CD4-positive, alpha-beta T cell treated with Interleukin-17A for 4 hours (primary cell): Measurements from ENCODE around the gene ZYG11B.
"Not testable (repeated sequence)": the region's sequence is repeated elsewhere in the genome, so short reads cannot be mapped to it uniquely, and the experiment has no call there.

Experiments used
- DNase-seq: peaks from one replicate; pipeline ENCODE4 v3.0.0-alpha.2; 2020; ENCODE audit warnings: mixed read lengths

Gene ZYG11B

DNA sequence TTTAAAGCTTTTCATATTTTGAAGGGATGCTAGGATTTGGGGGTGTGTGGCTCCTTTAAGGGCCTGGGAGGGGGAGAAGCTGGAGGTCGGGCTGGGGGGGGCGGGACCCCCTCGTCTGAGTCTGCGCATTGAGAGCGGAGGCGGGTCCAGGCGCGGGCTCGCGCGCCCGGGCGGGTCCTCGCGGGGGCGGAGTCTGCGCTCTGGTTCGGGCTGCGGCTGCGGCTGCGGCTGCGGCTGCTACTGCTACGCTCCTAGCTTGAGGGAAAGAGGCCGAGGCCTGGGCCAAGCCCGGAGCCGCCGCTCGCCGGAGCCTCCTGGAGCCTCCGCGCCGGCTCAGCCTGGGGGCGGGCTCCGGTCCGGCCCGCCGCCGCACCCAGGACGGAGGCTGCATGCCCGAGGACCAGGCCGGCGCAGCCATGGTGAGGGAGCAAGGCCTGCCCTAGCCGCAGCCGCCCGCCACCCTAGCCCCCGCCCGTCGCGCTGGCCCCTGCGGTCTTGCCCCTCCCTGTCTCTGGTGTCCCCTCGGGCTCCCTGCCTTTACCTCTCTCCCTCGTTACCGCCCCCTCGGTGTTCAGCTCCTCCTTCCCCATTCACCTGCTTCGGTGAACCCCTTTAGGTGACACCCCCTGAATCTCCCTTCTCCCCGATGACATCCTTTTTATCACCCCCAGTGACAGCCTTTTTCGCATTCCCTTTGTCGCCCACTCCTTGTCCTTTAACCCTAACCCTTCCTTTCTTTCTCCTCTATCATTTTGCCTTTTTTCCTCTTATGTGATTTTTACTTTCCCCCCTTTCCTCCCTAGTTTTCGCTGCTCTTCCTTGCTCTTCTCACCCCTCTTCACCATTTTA is at the start of gene ZYG11B:
Gene ZYG11B, plus strand, starts transcription at position 189 of the 849 bp plus-strand sequence. Its CDS starts 201 bp downstream, at position 390.
- peak; percentile 95 for DNase-seq

DNA sequence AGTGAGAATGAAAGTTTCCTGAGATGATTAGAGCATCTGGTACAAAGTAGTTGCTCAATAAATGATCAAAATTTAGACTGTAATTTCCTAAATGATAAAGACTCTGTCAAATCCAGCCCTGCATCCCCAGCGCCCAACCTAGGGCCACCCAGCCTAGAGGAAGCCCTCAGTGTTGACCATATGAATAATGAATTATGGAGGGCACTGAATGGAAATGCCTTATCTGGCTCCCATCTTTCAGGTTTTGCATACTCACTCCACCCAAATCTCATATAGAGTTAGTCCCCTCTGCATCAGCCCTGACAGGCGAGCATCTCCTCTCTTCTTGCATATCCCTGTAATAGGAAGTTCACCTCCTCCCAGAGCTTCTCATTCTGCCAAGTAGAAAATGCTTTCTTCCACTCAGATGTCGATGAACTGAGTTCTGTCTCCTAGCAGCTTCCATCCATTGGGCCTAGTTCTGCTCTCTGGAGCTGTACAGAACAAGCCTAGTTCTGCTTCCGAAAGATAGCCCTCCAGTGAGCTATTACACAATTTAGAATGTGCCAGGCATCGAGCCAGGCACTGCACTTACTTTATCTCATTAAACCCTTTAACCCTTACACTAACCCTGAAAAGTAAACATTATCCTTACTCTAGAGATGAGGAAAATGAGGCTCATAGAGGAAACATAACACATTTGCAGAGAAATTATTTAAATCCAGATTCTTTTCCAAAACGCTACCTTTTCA is 49.0 kb upstream of the ZYG11B start:
- no peak for DNase-seq

DNA sequence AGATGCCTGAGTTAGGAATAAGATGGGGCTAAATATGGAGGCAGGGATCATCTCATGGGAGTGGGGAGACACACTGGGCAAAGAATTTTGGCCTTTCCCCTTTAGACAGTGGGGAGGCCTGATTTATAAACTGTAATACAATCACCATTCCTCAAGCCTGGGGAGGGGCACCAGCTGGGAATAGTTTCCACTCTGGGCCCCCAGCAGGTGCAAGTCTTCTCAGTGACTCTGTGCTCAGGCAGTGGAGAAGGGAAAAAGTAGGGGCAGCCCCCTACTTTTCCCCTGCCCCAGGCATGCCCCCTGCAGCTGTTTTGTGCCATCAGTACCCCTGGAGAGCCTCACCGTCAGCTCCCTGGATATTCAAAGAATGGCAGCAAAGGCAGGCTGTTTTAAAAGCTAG is 47.2 kb upstream of the ZYG11B start:
- no peak for DNase-seq

DNA sequence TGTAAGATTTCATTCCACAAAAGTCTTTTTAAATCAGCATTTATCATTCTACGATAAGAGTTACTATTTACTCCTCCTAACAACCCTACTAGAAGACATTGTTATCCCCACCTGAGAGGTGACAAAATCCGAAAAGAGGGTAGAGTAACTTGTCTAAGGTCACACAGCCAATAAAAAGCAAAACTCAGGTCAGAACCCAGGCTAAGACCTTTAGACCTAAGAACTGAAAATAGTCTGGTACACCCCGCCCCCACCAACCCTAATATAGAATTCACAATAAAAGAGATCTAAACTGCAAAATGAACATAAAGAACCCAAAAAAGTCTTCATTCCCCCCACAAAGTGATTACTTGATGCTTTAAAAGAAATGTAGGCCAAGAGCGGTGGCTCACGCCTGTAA is 46.8 kb upstream of the ZYG11B start:
- DNase-seq, result no peak

DNA sequence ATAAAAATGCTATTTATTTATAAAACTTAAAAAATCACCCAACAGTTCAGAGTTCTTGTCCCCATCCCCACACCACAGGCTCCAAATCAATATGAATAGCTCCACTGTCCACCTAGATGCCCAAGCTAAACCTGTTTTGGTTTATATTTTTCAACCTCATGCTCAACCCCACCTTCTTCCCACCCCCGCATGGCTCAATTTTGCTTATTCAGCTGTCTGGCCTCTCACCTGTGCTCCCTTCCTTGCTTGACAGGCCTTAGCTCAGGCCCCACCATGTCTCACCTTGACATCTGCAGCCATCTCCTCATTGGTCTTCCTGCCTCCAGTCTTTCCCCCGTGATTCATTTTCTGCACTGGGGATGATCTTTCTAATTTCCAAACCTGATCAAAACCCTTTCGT is 45.9 kb upstream of the ZYG11B start:
- no peak for DNase-seq

DNA sequence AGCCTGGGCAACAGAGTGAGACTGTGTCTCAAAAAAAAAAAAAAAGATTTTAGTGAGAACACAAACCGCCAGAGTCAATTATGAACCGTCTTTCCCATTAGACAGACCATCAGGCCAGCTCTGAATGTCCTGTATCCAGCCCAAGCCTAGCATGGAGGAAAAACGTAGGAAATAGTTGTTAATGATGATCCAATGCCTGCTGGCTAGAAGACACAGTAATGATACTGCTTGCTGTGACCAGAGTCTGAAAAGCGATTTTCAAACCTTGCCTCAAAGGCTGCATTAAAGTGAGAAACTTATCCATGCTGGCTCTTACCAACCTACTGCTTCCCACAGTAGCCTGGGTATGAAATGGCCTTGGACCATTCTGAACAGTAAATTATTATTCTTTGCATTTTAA is 45.1 kb upstream of the ZYG11B start:
- no peak for DNase-seq

DNA sequence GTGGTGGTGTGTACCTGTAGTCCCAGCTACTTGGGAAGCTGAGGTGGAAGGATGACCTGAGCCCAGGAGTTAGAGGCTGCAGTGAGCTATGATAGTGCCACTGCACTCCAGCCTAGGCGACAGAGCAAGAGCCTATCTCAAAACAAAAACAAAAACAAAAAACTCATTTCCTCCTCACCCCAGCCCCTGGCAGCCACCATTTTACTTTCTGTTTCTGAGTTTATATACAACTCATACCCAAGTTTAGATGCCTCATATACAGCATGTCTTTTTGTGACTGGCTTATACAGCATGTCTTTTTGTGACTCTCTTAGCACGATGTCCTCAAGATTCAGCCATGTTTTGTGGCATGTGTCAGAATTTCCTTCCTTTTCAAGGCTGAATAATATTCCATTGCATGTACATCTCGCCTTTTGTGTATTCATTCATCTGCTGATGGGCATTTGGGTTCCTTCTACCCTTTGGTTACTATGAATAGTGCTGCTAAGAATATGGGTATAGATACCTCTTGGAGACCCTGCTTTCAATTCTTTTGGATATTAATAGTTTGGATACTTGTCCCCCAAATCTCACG is 42.8 kb upstream of the ZYG11B start:
- DNase-seq, result no peak

DNA sequence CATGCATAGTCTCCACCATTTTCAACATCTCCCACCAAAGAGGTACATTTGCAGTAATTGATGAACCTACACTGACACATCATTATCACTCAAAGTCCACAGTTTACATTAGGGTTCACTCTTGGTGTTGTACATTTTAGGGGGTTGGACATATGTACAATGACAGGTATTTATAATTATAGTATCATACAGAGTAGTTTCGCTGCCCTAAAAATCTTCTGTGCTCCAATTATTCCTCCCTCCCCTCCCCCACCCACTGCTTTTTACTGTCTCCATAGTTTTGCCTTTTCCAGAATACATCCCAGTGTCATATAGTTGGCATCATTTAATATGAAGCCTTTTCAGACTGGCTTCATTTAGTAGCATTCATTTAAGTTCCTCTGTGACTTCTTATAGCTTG is 41.7 kb upstream of the ZYG11B start:
- no peak for DNase-seq

DNA sequence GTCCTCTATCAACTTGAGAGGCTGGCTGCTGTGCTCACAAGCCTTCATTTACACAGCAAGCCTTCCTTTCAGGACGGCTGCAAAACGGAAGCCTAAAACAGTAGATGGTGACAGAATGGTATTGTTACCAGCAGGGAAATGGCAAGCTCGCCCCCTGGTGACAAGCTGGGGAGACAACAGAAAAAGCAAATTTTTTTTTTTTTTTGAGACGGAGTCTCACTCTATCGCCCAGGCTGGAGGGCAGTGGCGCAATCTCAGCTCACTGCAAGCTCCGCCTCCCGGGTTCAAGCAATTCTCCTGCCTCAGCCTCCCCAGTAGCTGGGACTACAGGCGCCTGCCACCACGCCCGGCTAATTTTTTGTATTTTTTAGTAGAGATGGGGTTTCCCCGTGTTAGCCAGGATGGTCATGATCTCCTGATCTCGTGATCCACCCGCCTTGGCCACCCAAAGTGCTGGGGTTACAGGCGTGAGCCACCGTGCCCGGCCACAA is 39.9 kb upstream of the ZYG11B start:
- DNase-seq, result peak; percentile 86

DNA sequence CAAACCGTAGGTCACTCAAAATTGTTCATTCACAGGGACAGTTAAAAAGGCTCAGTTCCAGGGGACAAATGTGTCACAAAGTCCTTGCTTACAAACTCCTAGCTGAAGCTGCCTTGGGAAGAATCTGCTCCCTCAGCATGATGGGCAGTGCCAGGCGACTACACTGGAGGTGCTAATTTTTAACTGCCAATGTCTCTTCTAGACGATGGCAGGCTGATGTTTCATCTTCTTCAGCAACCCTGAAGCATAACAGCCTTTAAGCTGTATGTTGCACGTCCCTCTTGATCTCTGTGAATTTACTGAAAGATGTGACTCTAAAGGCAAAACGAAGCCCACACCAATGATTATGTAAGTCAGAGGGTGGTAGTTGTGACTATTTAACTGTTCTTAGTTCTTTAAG is 39.4 kb upstream of the ZYG11B start:
- no peak for DNase-seq

DNA sequence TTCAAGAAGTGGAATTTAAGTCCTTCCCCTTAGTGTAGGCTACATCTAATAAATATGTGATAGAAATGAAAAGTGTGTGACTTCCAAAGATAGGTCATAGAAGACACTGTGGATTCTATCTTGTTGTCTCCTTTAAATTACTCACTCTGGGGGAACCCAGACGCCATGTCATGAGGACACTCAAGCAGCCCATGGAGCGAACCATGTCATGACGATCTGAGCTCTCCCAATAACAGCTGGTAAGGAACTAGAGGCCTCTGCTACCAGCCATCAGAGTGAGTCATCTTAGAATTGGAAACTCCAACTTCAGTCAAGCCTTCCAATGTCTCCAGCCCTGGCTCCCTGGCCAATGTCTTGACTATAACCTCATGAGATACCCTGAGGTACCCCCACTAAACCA is 34.4 kb upstream of the ZYG11B start:
- DNase-seq, result no peak

DNA sequence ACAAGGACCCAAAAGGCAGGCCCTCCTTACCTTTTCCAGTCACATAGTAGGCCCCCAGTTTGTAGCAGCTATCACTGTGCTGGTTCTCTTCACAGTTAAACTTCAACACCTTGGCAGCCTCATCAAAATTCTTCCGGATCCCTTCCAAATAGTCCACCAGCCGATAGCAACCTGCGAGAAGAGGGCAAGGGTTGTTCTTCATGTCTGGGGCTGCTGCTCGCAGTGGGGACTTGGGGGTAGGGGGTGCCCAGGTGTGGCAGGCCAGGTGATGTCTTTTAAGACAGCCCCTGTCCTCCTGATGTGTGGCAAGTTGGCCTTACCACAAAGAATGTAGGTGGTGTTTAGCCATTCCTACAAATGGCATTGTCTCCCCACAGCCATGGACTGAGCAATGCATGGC is 33.6 kb upstream of the ZYG11B start:
- no peak for DNase-seq

DNA sequence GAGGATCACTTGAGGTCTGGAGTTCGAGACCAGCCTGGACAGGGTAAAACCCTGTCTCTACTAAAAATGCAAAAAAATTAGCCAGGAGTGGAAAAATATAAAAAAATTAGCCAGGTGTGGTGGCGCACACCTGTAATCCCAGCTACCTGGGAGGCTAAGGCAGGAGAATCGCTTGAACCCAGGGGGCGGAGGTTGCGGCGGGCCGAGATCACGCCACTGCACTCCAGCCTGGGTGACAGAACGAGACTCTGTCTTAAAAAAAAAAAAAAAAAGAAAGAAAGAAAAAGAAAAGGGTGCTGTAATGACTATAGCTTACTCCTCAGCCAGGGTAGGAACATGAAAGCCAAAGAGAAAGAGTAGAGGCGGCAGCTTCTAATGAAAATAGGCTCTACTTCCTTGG is 32.9 kb upstream of the ZYG11B start:
- not testable (repeated sequence) for DNase-seq

DNA sequence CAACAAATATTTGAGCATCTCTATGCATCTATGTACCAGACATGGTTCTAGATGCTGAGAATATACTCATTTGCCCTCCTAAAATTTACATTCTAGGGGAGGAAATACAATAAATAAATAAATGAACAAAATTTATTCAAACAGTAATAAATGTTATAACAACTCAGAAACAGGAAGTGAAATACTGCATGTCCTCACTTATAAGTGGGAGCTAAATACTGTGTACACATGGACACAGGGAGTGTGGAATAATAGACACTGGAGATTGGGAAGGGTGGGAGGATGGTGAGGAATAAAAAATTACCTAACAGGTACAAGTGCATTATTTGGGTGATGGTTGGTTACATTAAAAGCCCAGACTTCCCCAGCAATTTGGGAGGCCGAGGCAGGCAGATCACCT is 32.4 kb upstream of the ZYG11B start:
- no peak for DNase-seq

DNA sequence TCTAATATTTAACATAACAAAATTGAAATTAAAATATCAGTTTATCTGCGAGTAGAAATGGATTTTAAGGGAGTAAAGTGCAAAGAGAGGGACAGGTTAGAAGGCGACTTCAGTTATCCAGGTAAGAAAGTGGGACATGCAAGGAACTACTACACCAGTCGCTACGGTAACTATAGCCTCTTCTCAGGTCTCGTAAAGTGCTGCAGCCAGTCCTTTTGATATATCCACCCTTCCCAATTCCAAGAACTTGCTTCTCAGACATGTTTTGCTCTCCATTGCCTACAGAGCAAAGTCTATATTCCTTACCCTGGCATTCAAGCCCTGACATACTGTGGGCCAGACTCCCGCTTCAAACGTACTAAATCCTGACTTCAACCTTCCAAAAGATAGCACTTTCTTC is 30.6 kb upstream of the ZYG11B start:
- no peak for DNase-seq

DNA sequence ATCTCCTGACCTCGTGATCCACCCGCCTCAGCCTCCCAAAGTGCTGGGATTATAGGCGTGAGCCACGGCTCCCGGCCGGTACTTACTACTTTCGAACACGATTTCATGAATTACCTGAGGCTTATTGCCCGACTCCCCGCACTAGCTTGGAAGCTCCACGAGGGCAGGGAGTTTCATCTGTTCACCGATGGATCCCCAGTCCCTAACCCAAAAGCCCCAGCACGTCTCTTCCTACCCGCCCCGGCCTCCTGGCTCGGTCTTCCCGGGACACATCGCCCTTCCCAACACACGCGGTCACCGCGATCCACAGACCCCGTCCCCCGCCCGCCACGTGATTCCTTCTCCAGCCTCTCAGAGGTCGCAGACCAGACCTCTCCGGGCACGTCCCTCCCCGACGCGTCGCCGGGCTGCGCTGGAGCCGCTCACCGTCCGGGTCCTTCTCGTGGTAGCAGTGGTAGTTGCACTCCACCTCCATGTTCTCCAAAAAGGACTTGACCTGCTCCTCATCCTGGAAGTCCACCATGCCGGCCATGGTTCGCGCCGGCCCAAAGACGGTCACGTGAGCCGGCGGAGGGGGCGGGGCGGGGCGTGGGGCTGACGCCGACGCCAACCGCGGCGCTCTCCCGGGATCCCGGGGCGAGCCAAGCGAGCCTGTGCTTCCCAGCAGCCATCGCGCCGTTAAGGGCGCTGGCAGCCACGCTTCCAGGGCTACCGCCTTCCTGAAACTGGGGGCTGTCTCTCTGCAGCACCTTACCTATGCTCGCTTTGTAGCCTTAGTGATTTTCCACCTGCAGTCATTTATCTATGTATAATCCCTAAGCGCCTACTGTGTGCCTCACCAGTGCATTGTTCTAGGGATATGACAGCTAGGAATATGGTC is 28.2 kb upstream of the ZYG11B start, which contains the start of gene COA7:
Gene COA7, minus strand, starts transcription at position 553 of the 880 bp plus-strand sequence. Its CDS starts 21 bp downstream, at position 532.
- peak; percentile 78 for DNase-seq

DNA sequence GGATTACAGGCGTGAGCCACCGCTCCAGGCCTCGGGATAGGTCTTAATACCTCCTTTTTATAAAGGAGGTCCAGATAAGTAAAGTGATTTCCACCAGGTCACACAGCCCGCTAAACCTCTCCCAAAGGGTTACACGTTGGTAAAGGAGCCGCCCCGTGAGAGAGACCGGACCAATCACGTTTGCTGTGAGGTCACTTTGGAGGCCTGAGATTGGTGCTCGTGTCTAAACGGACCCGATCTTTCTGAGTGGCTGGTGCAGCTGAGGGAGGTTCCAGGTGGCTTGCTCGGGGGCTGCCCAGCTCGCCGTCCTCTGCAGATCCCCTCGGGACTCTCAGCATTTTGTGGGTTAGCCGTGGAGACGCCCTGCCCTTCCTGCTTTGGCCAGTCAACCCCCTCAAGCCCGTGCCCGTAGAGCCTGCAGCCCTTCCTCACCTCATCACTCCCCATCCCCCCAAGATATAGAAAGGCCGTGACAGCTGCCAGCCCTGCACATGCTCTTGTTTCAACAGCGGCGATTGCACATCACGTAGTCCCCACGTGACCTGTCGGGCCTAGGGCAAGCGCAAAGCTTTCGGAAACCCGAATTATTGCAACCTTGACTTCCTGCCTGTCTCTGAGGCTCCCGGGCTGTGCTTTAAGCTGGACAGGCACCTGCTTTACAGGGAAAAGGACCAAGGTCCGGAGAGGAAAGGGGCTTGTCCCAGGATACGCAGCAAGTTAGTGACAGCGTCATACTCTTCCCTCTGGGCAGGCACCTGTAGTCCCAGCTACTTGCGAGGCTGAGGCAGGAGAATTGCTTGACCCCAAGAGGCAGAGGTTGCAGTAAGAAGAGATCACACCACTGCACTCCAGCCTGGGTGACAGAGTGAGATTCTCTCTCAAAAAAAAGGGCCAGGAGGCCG is 23.1 kb upstream of the ZYG11B start:
- peak; percentile 84 for DNase-seq

DNA sequence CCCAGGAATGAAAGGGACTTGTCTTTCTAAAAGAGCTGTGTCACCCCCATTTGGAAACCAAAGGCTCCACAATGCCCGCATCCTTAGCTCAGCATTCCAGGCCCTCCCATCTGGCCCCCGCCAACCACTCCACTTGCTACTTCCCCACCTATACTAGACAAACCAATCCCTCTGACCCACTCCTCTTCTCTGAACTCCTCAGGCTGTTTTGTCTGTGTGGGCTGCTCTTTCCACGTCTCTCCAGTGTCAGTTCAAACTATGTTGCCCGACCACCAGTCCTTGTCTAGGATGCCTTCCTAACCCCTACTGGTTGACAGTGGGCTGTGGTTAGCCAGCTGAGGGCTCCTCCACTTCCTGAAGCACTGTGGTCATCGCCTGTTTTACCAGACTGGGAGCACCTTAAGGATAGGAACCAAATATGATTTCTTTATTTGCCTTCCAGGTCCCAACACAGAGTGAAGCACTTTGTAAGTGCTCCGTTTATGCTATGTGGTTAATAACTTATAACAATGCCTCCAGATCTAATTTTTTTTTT is 20.1 kb upstream of the ZYG11B start:
- DNase-seq, result no peak

DNA sequence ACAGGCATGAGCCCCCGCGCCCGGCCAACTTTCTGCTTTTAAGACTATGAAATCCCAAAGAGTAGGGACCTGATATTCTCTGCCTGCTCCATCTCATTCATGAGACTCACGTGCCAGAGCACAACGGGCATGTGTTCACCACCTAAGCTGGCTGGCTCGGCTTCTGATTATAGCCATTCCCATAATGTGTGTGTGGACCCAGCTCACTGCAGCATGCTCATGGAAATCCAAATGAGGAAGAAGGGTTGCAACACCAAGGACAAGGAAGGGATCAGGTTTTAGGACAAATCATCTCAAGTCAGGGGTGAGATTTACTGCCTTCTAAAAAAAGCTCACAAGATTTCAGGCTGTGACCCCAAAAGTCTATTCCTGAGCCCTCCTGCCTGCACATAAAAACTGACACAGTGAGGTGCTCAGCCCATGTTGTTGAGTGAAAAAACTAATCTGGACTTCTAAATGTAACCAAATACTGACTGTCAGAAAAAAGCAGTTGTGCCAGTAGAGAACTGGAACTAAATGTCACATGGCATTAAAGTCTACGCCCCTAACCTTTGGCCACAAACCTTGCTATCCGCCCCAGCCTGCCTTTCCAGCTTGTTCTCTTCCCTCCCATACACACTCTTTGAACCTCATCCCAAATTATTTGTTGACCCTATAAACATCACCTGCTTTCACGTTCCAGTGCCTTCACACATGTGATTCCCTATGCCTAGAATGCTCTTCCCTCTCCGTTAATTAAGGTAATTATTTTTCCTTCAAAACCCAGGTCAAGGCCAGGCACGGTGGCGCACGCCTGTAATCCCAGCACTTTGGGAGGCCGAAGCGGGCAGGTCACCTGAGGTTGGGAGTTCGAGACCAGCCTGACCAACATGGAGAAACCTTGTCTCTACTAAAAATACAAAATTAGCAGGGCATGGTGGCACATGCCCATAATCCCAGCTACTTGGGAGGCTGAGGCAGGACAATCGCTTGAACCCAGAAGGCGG is 19.0 kb upstream of the ZYG11B start:
- no peak for DNase-seq
